ENCODE measurements around the gene MRPL46. TPM values are rescaled to one million over a fixed set of nuclear protein-coding genes. Genes with fewer than 3 reads are reported as not detected.

The MRPL46 gene
- total RNA-seq, 4 donors from 2014 or later: 2.8 to 30.6 (median 16.0) TPM

GRCh38 chr15:88511161-88511560 is 44.0 kb upstream of the MRPL46 start:
- Histone ChIP-seq H3K27ac (no peak overlapping the region), H3K4me3 (no peak overlapping the region), H3K36me3 (no peaks in the 10 kb centered on the region), H3K27me3 (no peaks in the 10 kb centered on the region), H3K4me1 (peaks cover 0 to 4% (median 0%) of the 10 kb centered on the region in 4 donors), H3K9me3 (no peaks in the 10 kb centered on the region)
- DNase-seq: no peak
- 95 to 100% methylated on average over 2 of the region's 2 CpGs for WGBS, 2 donors (ENCODE audit: low coverage in 1 of 2)
- TF ChIP-seq CTCF (IDR thresholded peaks at IDR 0.05) (no peak), POLR2AphosphoS5 (IDR thresholded peaks at IDR 0.05) (no peak), EP300 (IDR thresholded peaks at IDR 0.05; ENCODE audit: low read depth) (no peak), POLR2A (IDR thresholded peaks at IDR 0.05) (no peak)
- in situ Hi-C loops (cut with MboI; ENCODE audit: low pct_ligation_motif_present in 1 of 4, low pct_unique_long_range_greater_than_20kb in 1 of 4, low sequenced_read_pairs in 3 of 4) (no loop called here), intact Hi-C loops (cut with DNase I; ENCODE audit: low total_unique reads) (no loop called here)

DNA sequence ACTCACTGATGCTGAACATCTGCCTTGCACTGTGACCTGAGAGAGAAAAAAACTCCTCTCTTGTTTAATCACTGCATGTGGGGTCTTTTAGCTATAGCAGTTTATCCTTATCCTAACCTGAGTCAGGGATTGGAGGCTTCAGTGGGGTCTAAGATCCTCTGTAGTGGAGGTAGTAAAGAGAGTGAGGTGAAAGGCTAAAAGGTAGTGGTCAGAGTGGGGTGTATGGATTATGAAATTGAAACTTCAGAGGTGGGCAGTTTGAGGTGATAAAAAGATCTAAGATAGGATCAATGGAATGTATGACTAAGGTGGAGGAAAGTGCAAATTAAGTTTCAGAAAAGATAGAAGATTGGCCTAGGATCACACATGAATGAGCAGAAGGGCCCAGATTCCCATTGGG is 42.8 kb upstream of the MRPL46 start:
- no peak for DNase-seq
- H3K27ac ChIP-seq: no peak overlapping the region
- no peak for TF ChIP-seq CTCF (IDR thresholded peaks at IDR 0.05)
- no peak for TF ChIP-seq POLR2AphosphoS5 (IDR thresholded peaks at IDR 0.05)
- TF ChIP-seq POLR2A (IDR thresholded peaks at IDR 0.05): no peak
- no peak for TF ChIP-seq EP300 (IDR thresholded peaks at IDR 0.05; ENCODE audit: low read depth)
- H3K36me3 ChIP-seq: no peaks in the 10 kb centered on the region
- H3K9me3 ChIP-seq: no peaks in the 10 kb centered on the region
- in situ Hi-C loops (cut with MboI; ENCODE audit: low pct_ligation_motif_present in 1 of 4, low pct_unique_long_range_greater_than_20kb in 1 of 4, low sequenced_read_pairs in 3 of 4): no loop called here
- H3K4me3 ChIP-seq: no peak overlapping the region
- intact Hi-C loops (cut with DNase I; ENCODE audit: low total_unique reads): no loop called here
- H3K4me1 ChIP-seq: peaks cover 0 to 4% (median 0%) of the 10 kb centered on the region in 4 donors
- no peaks in the 10 kb centered on the region for H3K27me3 ChIP-seq

DNA sequence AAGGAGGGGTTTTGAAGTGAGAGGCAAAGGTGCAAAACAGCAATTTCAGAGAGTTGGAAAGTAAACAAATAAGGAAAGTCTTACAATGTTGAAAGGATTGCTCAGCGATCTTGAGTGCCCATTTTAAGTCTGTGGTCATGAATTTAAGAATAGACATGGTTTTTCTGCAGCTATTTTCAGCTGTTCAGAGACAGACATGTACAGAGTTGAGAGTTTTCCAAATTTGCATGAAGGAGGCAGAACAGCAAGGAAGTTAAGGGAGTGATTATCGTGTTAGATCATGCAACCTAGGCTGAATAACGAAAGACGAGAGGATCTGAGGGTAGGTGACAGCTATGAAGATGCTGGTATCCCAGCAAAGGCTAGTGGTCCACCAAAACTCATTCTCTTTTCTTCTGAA is 42.1 kb upstream of the MRPL46 start:
- WGBS, 2 donors (ENCODE audit: low coverage in 1 of 2): 73 to 89% methylated on average over 3 to 4 of the region's 4 CpGs
- Histone ChIP-seq H3K4me1 (peaks cover 0 to 4% (median 0%) of the 10 kb centered on the region in 4 donors), H3K27me3 (no peaks in the 10 kb centered on the region), H3K27ac (no peak overlapping the region), H3K9me3 (no peaks in the 10 kb centered on the region), H3K4me3 (no peak overlapping the region), H3K36me3 (no peaks in the 10 kb centered on the region)
- intact Hi-C loops (cut with DNase I; ENCODE audit: low total_unique reads) (no loop called here), in situ Hi-C loops (cut with MboI; ENCODE audit: low pct_ligation_motif_present in 1 of 4, low pct_unique_long_range_greater_than_20kb in 1 of 4, low sequenced_read_pairs in 3 of 4) (no loop called here)
- DNase-seq: no peak
- no peak for TF ChIP-seq EP300 (IDR thresholded peaks at IDR 0.05; ENCODE audit: low read depth)
- no peak for TF ChIP-seq POLR2A (IDR thresholded peaks at IDR 0.05)
- TF ChIP-seq POLR2AphosphoS5 (IDR thresholded peaks at IDR 0.05): no peak

GRCh38 chr15:88506628-88507027 is 39.4 kb upstream of the MRPL46 start:
- DNase-seq: no peak
- no peak for TF ChIP-seq CTCF (IDR thresholded peaks at IDR 0.05)
- TF ChIP-seq EP300 (IDR thresholded peaks at IDR 0.05; ENCODE audit: low read depth): no peak
- TF ChIP-seq POLR2A (IDR thresholded peaks at IDR 0.05): no peak
- no peak for TF ChIP-seq POLR2AphosphoS5 (IDR thresholded peaks at IDR 0.05)
- H3K27me3 ChIP-seq: no peaks in the 10 kb centered on the region
- H3K9me3 ChIP-seq: no peaks in the 10 kb centered on the region
- H3K27ac ChIP-seq: no peak overlapping the region
- intact Hi-C loops (cut with DNase I; ENCODE audit: low total_unique reads): no loop called here
- no peaks in the 10 kb centered on the region for H3K4me1 ChIP-seq
- no peak overlapping the region for H3K4me3 ChIP-seq
- H3K36me3 ChIP-seq: no peaks in the 10 kb centered on the region
- in situ Hi-C loops (cut with MboI; ENCODE audit: low pct_ligation_motif_present in 1 of 4, low pct_unique_long_range_greater_than_20kb in 1 of 4, low sequenced_read_pairs in 3 of 4): no loop called here

DNA sequence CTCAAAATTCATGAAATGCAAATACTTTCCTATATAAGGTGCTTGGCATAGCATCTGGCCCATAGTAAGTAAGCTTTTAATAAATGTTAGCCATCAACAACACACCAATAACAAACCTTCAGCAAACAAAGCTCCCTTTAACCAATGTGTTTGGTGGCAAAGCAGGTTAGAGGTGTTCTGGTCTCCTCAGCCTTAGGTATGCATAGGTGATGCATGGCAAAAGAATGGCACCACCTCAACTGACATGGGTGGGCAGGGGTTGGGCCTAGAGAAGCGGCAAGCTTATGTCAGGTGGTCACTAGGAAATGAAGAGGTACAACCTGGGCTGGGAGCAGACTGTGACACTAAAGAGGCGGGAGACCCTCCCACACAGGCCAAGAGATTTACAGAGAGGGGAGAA is 38.5 kb upstream of the MRPL46 start:
- no peak overlapping the region for H3K27ac ChIP-seq
- no peaks in the 10 kb centered on the region for H3K36me3 ChIP-seq
- no peaks in the 10 kb centered on the region for H3K27me3 ChIP-seq
- no peak for DNase-seq
- intact Hi-C loops (cut with DNase I; ENCODE audit: low total_unique reads): no loop called here
- no peak overlapping the region for H3K4me3 ChIP-seq
- H3K9me3 ChIP-seq: no peaks in the 10 kb centered on the region
- no peak for TF ChIP-seq POLR2AphosphoS5 (IDR thresholded peaks at IDR 0.05)
- TF ChIP-seq CTCF (IDR thresholded peaks at IDR 0.05): no peak
- no peak for TF ChIP-seq EP300 (IDR thresholded peaks at IDR 0.05; ENCODE audit: low read depth)
- no peak for TF ChIP-seq POLR2A (IDR thresholded peaks at IDR 0.05)
- no peaks in the 10 kb centered on the region for H3K4me1 ChIP-seq
- in situ Hi-C loops (cut with MboI; ENCODE audit: low pct_ligation_motif_present in 1 of 4, low pct_unique_long_range_greater_than_20kb in 1 of 4, low sequenced_read_pairs in 3 of 4): no loop called here
- 92% methylated on average over 2 of the region's 2 CpGs for WGBS, 2 donors (ENCODE audit: low coverage in 1 of 2)

Measured in transverse colon (tissue), 4 donors.